ENCODE measurements around the gene TOPORS. TPM values are rescaled to one million over a fixed set of nuclear protein-coding genes. Genes with fewer than 3 reads are reported as not detected.

The TOPORS gene
- polyA plus RNA-seq, 3 donors, result 5.9 to 12.9 (median 9.2) TPM

- Mint-ChIP-seq H3K36me3 (no peaks in the 10 kb centered on the region), H3K4me3 (no peak overlapping the region), H3K9me3 (no peaks in the 10 kb centered on the region), H3K4me1 (no peaks in the 10 kb centered on the region), H3K27ac (no peak overlapping the region), H3K27me3 (ENCODE audit: low read depth in 3 of 3) (peaks cover 23 to 42% (median 25%) of the 10 kb centered on the region in 3 donors)
- Histone ChIP-seq H3K36me3 (replicated peaks in 1 of 2; ENCODE audit: control insufficient read depth in 1 of 2, insufficient read depth in 2 of 2, low read length in 2 of 2) (no peaks in the 10 kb centered on the region), H3K27me3 (ENCODE audit: control insufficient read depth in 2 of 2, insufficient read depth in 2 of 2, low read length in 2 of 2) (peaks cover 12 to 14% of the 10 kb centered on the region in 2 donors), H3K4me3 (replicated peaks in 1 of 3; ENCODE audit: low read depth in 2 of 3, low read length in 3 of 3) (no peak overlapping the region), H3K9me3 (replicated peaks in 1 of 2; ENCODE audit: control insufficient read depth in 1 of 2, insufficient read depth in 1 of 2, low read length in 2 of 2) (no peaks in the 10 kb centered on the region), H3K79me2 (ENCODE audit: insufficient read depth, low read length) (no peaks in the 10 kb centered on the region), H3K27ac (ENCODE audit: low read depth in 1 of 2, low read length in 2 of 2) (no peak overlapping the region), H3K4me2 (replicated peaks; ENCODE audit: extremely low read depth, low read length, poor library complexity, severe bottlenecking) (no peak overlapping the region), H2AFZ (ENCODE audit: insufficient read depth, low read depth, low read length, poor library complexity, severe bottlenecking) (no peak overlapping the region), H3K4me1 (ENCODE audit: control insufficient read depth in 1 of 2, insufficient read depth in 2 of 2, low read length in 2 of 2) (no peaks in the 10 kb centered on the region), H4K20me1 (ENCODE audit: insufficient read depth, low read length) (no peaks in the 10 kb centered on the region), H3K9ac (ENCODE audit: insufficient read depth, low read length, poor library complexity, severe bottlenecking) (no peak overlapping the region)
- intact Hi-C loops (cut with micrococcal nuclease), result loop anchor here in 1 of 2 donors (5.0 kb wide), 1 partner anchor 392 kb away; no protein-coding TSS in a partner anchor
- DNase-seq, result no peak
- WGBS (ENCODE audit: insufficient coverage), result no CpG with 5 or more reads among the region's 3 CpGs
- no peak for TF ChIP-seq CTCF (IDR thresholded peaks at IDR 0.05)
Observed at GRCh38 chr9:32580631-32581300, 28.4 kb upstream of the TOPORS start.

DNA sequence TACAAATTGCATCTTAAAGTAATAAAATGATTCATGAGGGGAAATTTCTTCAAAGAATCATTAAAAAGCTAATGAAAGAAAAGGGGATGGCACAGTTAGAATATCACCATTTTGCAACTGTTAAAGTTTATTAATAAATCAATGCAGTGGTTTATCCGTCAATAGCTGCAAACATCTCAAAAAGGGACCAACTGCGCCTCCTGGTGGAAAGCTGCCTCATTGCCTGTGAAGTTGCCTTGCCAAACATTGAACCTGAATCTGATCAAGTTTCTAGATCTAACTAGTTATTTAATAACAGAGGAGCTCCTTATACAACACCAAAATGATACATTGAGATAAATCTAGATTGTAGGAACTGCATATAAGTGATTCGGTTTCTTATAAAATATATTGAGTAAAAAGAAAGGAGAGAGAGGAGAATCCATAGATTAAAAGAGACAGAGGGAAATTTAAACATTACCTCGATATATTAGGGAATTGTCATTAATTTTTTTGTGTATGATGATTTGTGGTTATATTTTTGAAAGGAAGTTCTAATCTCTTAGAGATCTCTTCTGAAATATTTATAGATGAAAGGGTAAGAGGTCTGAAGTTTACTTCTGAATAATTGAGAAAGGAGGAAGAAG lies 27.4 kb upstream of the TOPORS start:
- no peak overlapping the region for H3K4me2 ChIP-seq (replicated peaks; ENCODE audit: extremely low read depth, low read length, poor library complexity, severe bottlenecking)
- H3K36me3 ChIP-seq (replicated peaks in 1 of 2; ENCODE audit: control insufficient read depth in 1 of 2, insufficient read depth in 2 of 2, low read length in 2 of 2), result no peaks in the 10 kb centered on the region
- no peak overlapping the region for H2AFZ ChIP-seq (ENCODE audit: insufficient read depth, low read depth, low read length, poor library complexity, severe bottlenecking)
- H3K27me3 Mint-ChIP-seq (ENCODE audit: low read depth in 3 of 3), result peaks cover 19 to 38% (median 25%) of the 10 kb centered on the region in 3 donors
- no peaks in the 10 kb centered on the region for H3K9me3 Mint-ChIP-seq
- H3K4me3 Mint-ChIP-seq, result no peak overlapping the region
- H3K4me1 ChIP-seq (ENCODE audit: control insufficient read depth in 1 of 2, insufficient read depth in 2 of 2, low read length in 2 of 2), result no peaks in the 10 kb centered on the region
- WGBS (ENCODE audit: insufficient coverage), result no CpG with 5 or more reads among the region's 4 CpGs
- DNase-seq, result peak; percentile 52 to 71 (median 56)
- no peak overlapping the region for H3K9ac ChIP-seq (ENCODE audit: insufficient read depth, low read length, poor library complexity, severe bottlenecking)
- H3K79me2 ChIP-seq (ENCODE audit: insufficient read depth, low read length), result no peaks in the 10 kb centered on the region
- H3K9me3 ChIP-seq (replicated peaks in 1 of 2; ENCODE audit: control insufficient read depth in 1 of 2, insufficient read depth in 1 of 2, low read length in 2 of 2), result no peaks in the 10 kb centered on the region
- H3K27ac Mint-ChIP-seq, result no peak overlapping the region
- peak; percentile 96 for TF ChIP-seq CTCF (IDR thresholded peaks at IDR 0.05)
- no peaks in the 10 kb centered on the region for H3K4me1 Mint-ChIP-seq
- intact Hi-C loops (cut with micrococcal nuclease), result loop anchor here (1.0 to 10.0 kb wide), 5 partner anchors 55 to 395 kb away; partner anchors contain the start of gene RIGI (in 1 of the 2)
- no peak overlapping the region for H3K4me3 ChIP-seq (replicated peaks in 1 of 3; ENCODE audit: low read depth in 2 of 3, low read length in 3 of 3)
- H4K20me1 ChIP-seq (ENCODE audit: insufficient read depth, low read length), result no peaks in the 10 kb centered on the region
- H3K27me3 ChIP-seq (ENCODE audit: control insufficient read depth in 2 of 2, insufficient read depth in 2 of 2, low read length in 2 of 2), result peaks cover 10 to 12% of the 10 kb centered on the region in 2 donors
- H3K27ac ChIP-seq (ENCODE audit: low read depth in 1 of 2, low read length in 2 of 2), result no peak overlapping the region
- H3K36me3 Mint-ChIP-seq, result no peaks in the 10 kb centered on the region
